Trophoblast cell (in vitro differentiated cells and primary cell): Measurements from ENCODE around the gene SCFD2.
A peak's percentile ranks its signal among the peaks of the same experiment; 100 is the strongest.

Source experiments
- DNase-seq, 2 donors: peaks; one replicate each; pipeline ENCODE4 v3.0.0-alpha.2; 2016
- H2AFZ ChIP-seq: 2 replicates; pipeline ENCODE4 v1.6.1; 2013; ENCODE audit warnings: low read length, moderate library complexity, mild to moderate bottlenecking; ENCODE audit not compliant: insufficient read depth, poor library complexity
- H2AK5ac ChIP-seq: 2 replicates; pipeline ENCODE4 v1.6.1; 2013; ENCODE audit warnings: mild to moderate bottlenecking, low read length
- H2BK120ac ChIP-seq: 2 replicates; pipeline ENCODE4 v1.6.1; 2013; ENCODE audit warnings: low read length, mild to moderate bottlenecking, moderate library complexity; ENCODE audit not compliant: insufficient read depth, poor library complexity
- H2BK12ac ChIP-seq: 2 replicates; pipeline ENCODE4 v1.6.1; 2013; ENCODE audit warnings: mild to moderate bottlenecking, low read length, moderate library complexity
- H2BK5ac ChIP-seq: 2 replicates; pipeline ENCODE4 v1.6.1; 2013; ENCODE audit warnings: low read length, low read depth, moderate library complexity, mild to moderate bottlenecking; ENCODE audit not compliant: poor library complexity
- H3K14ac ChIP-seq: 2 replicates; pipeline ENCODE4 v1.6.1; 2013; ENCODE audit warnings: mild to moderate bottlenecking, low read length
- H3K18ac ChIP-seq: 2 replicates; pipeline ENCODE4 v1.6.1; 2013; ENCODE audit warnings: mild to moderate bottlenecking, low read length
- H3K23ac ChIP-seq: 2 replicates; pipeline ENCODE4 v1.6.1; 2013; ENCODE audit warnings: low read length
- H3K27ac ChIP-seq: 2 replicates; pipeline ENCODE4 v1.5.1; 2013; ENCODE audit warnings: low read depth, mild to moderate bottlenecking, inconsistent platforms, low read length, moderate library complexity
- H3K27me3 ChIP-seq: 2 replicates; pipeline ENCODE4 v1.6.1; 2013; ENCODE audit warnings: inconsistent platforms, mild to moderate bottlenecking, low read length, moderate library complexity; ENCODE audit not compliant: insufficient read depth
- H3K36me3 ChIP-seq, 2 experiments: 1 replicate in 1 of 2; 2 replicates in 1 of 2; pipeline ENCODE4 v1.6.1; 2013; ENCODE audit warnings: low read length in 2 of 2, mild to moderate bottlenecking in 2 of 2, moderate library complexity in 1 of 2; ENCODE audit not compliant: insufficient read depth in 2 of 2, control insufficient read depth in 1 of 2
- H3K4ac ChIP-seq: 2 replicates; pipeline ENCODE4 v1.6.1; 2013; ENCODE audit warnings: low read depth, mild to moderate bottlenecking, low read length, moderate library complexity
- H3K4me1 ChIP-seq, 2 experiments: 1 replicate in 1 of 2; 2 replicates in 1 of 2; pipeline ENCODE4 v1.6.1; 2013; ENCODE audit warnings: low read length in 2 of 2, mild to moderate bottlenecking in 2 of 2, moderate library complexity in 1 of 2; ENCODE audit not compliant: insufficient read depth in 2 of 2, control insufficient read depth in 1 of 2
- H3K4me2 ChIP-seq: 2 replicates; pipeline ENCODE4 v1.6.1; 2013; ENCODE audit warnings: inconsistent platforms, mild to moderate bottlenecking, low read length, moderate library complexity
- H3K4me3 ChIP-seq: 2 replicates; pipeline ENCODE4 v1.5.1; 2013; ENCODE audit warnings: mild to moderate bottlenecking, low read depth, low read length, inconsistent platforms
- H3K79me1 ChIP-seq: one replicate; pipeline ENCODE4 v1.6.1; 2013; ENCODE audit warnings: low read length
- H3K79me2 ChIP-seq: 2 replicates; pipeline ENCODE4 v1.6.1; 2013; ENCODE audit warnings: low read length, mild to moderate bottlenecking; ENCODE audit not compliant: control insufficient read depth, insufficient read depth, poor library complexity
- H3K9ac ChIP-seq: 2 replicates; pipeline ENCODE4 v1.6.1; 2013; ENCODE audit warnings: mild to moderate bottlenecking, low read length
- H3K9me3 ChIP-seq: 2 replicates; pipeline ENCODE4 v1.6.1; 2013; ENCODE audit warnings: low read depth, mild to moderate bottlenecking, control low read depth, inconsistent platforms, low read length; ENCODE audit not compliant: insufficient read depth
- H4K12ac ChIP-seq: 2 replicates; pipeline ENCODE4 v1.6.1; 2013; ENCODE audit warnings: low read depth, mild to moderate bottlenecking, low read length, moderate library complexity
- H4K8ac ChIP-seq: 2 replicates; pipeline ENCODE4 v1.6.1; 2013; ENCODE audit warnings: low read depth, mild to moderate bottlenecking, low read length, moderate library complexity
- H4K91ac ChIP-seq: one replicate; pipeline ENCODE4 v1.6.1; 2013; ENCODE audit warnings: low read depth, mild to moderate bottlenecking, low read length, moderate library complexity
- WGBS: extraction: QIAGEN DNeasy Blood & Tissue Kit; methylation state at CpG from one replicate; pipeline ENCODE4 v1.1.7; 2013; ENCODE audit warnings: missing lambda C conversion rate; ENCODE audit not compliant: insufficient read length, insufficient coverage; ENCODE audit errors: extremely low coverage; 5-methylcytosine and 5-hydroxymethylcytosine counted together

The SCFD2 gene

DNA sequence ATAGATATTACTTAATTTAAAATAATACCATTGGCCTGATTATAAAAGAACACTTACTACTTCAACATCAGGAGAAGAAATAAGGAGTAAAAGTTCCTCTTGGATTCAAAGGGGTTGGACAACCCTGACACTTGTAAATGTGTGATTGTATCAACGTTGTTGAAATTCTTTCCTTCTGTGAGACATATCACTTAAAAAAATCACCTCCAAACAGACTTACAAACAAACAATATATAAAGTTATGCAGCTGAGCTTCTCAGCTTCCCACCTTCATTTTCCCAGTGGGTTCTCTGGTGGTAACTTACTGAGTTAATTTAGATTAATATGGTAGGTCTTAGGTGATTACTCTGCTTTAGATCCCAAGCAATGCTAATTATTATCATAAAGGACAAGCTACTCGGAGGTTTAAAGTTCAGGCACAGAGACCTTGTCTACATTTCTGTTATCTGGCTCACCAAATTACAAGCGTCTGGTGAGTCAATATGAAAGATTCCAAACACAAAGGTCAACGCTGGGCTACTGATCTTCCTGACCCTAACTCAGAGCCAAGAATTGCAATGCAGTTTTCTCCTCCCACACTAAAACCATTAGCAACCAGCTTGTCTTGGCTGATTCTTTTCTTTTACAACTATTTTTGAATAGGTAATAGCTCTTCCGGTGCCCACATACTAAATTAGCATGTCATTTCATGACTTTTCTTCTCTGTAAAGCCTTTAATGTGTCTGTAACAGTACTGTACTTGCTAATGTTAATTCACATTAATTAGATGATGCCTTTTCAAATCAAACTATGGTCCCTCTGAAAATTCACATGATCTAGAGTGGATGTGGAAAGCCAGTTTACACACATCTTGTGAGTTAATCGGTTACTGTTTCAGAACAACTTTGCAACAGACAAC lies 346.1 kb downstream of the SCFD2 start:
- peak; percentile 89 to 97 for DNase-seq
- Histone ChIP-seq H3K4ac (no peak overlapping the region), H2BK12ac (no peak overlapping the region), H2BK120ac (no peak overlapping the region), H2AFZ (no peak overlapping the region), H3K4me3 (no peak overlapping the region), H3K9ac (no peak overlapping the region), H2AK5ac (no peak overlapping the region), H4K91ac (no peak overlapping the region), H2BK5ac (no peak overlapping the region), H3K9me3 (no peaks in the 10 kb centered on the region), H3K36me3 (no peaks in the 10 kb centered on the region), H3K79me2 (no peaks in the 10 kb centered on the region), H3K14ac (no peak overlapping the region), H4K12ac (no peak overlapping the region), H3K4me1 (peaks cover 5 to 7% of the 10 kb centered on the region in 2 experiments), H3K23ac (no peak overlapping the region), H3K27me3 (no peaks in the 10 kb centered on the region), H3K18ac (no peak overlapping the region), H4K8ac (no peak overlapping the region), H3K79me1 (peaks cover 6% of the 10 kb centered on the region), H3K27ac (peak overlapping the region; percentile 74), H3K4me2 (peak overlapping the region; percentile 47)
- no CpG with 5 or more reads among the region's 6 CpGs for WGBS

DNA sequence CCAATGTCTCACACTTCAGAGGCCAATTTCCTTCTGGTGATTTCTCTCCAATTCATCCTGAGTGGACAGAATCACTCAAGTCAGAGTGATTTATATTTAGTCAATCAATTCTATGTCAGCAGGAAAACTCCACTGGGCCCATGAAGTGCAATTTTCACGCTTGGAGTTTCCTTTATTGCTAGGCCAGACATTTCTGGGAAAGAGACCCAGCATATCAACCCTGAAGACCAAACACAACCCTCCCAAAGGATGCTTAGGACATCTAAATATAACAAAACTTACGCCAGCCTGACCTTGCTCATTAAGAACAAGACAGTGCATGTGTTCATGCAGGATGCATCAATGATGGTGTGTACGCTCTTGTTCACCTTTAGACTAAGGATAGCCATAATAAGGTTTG lies 347.4 kb downstream of the SCFD2 start:
- DNase-seq = no peak
- Histone ChIP-seq H3K18ac (no peak overlapping the region), H2BK12ac (no peak overlapping the region), H2AFZ (no peak overlapping the region), H2BK120ac (no peak overlapping the region), H3K4me1 (peaks cover 5 to 7% of the 10 kb centered on the region in 2 experiments), H2BK5ac (no peak overlapping the region), H3K9me3 (no peaks in the 10 kb centered on the region), H4K8ac (no peak overlapping the region), H3K4ac (no peak overlapping the region), H3K23ac (no peak overlapping the region), H3K79me1 (peaks cover 6% of the 10 kb centered on the region), H3K79me2 (no peaks in the 10 kb centered on the region), H3K9ac (no peak overlapping the region), H3K36me3 (no peaks in the 10 kb centered on the region), H3K27me3 (no peaks in the 10 kb centered on the region), H3K14ac (no peak overlapping the region), H3K4me2 (no peak overlapping the region), H4K12ac (no peak overlapping the region), H2AK5ac (no peak overlapping the region), H4K91ac (no peak overlapping the region), H3K27ac (no peak overlapping the region), H3K4me3 (no peak overlapping the region)
- WGBS = no CpG with 5 or more reads among the region's 3 CpGs

DNA sequence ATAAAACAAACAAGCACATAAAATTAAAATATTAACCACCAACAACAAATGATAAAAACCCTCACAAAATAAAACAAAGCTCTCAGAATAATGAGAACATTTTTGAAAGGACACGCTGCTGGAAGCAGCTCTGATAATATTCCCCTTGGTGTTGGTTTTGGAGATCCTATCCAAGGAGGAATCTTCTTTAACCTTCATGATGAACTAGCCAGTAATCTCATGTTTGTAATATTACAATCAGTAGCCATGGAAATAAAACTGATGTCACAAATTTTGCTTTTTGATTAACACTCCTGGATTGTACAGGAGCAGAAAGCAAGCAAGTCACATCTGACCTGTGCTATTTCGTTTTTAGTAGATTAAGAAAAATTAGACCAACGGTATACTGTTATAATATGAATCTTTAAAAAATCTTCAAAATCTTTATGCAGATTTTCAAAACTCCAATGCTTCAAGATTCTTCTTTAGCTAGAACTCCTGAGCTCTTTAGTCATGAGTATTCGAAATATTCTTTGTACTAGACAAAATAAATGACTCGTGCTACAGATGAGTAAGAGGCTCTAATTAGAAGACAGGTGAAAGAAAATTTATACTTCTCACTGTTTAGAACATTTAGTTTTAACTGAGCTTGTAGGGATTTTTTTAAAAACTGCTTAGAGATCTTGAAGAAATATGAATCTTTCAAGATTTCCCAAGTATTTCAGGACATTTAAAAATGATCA lies 349.6 kb downstream of the SCFD2 start:
- no peak overlapping the region for H2BK5ac ChIP-seq
- no peak overlapping the region for H2AFZ ChIP-seq
- no peak overlapping the region for H3K23ac ChIP-seq
- H3K4ac ChIP-seq = no peak overlapping the region
- H4K12ac ChIP-seq = no peak overlapping the region
- H3K4me1 ChIP-seq = peaks cover 5 to 9% of the 10 kb centered on the region in 2 experiments
- no peak overlapping the region for H3K14ac ChIP-seq
- no peak overlapping the region for H3K9ac ChIP-seq
- no peak overlapping the region for H3K4me2 ChIP-seq
- H3K27ac ChIP-seq = no peak overlapping the region
- H4K91ac ChIP-seq = no peak overlapping the region
- H2AK5ac ChIP-seq = no peak overlapping the region
- H3K27me3 ChIP-seq = no peaks in the 10 kb centered on the region
- no peak overlapping the region for H3K4me3 ChIP-seq
- H3K9me3 ChIP-seq = no peaks in the 10 kb centered on the region
- H4K8ac ChIP-seq = no peak overlapping the region
- H3K79me2 ChIP-seq = no peaks in the 10 kb centered on the region
- H3K36me3 ChIP-seq = no peaks in the 10 kb centered on the region
- H2BK12ac ChIP-seq = no peak overlapping the region
- DNase-seq = peak in 1 of 2 donors; percentile 63
- no peak overlapping the region for H2BK120ac ChIP-seq
- no peak overlapping the region for H3K18ac ChIP-seq
- no CpG with 5 or more reads among the region's 5 CpGs for WGBS
- H3K79me1 ChIP-seq = peaks cover 7% of the 10 kb centered on the region

DNA sequence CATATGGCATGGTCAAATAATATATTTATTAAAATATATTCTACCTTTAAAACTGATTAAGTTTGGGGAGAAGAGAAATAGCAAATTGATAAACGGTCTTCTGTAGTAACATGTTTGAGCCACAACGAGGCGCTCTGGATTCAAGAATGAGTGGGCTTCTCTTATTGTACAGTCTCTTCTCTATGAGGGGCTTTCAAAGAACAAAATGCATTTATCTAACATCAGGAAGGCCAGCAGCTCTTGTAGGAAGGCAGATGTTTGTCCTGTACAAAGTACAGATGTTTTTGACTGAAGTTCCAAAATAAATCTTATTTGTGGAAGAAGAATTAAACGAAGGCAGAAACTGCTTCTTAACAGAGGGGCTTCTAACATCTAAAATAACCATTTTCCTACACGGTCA lies 350.2 kb downstream of the SCFD2 start:
- Histone ChIP-seq H3K9ac (no peak overlapping the region), H2BK12ac (no peak overlapping the region), H3K79me2 (no peaks in the 10 kb centered on the region), H4K12ac (no peak overlapping the region), H3K4me3 (no peak overlapping the region), H3K79me1 (peaks cover 6% of the 10 kb centered on the region), H3K36me3 (no peaks in the 10 kb centered on the region), H4K8ac (no peak overlapping the region), H2BK5ac (no peak overlapping the region), H3K23ac (no peak overlapping the region), H3K27me3 (no peaks in the 10 kb centered on the region), H4K91ac (no peak overlapping the region), H3K4me1 (peaks cover 3 to 8% of the 10 kb centered on the region in 2 experiments), H2AFZ (no peak overlapping the region), H3K4ac (no peak overlapping the region), H3K9me3 (no peaks in the 10 kb centered on the region), H3K27ac (no peak overlapping the region), H2AK5ac (no peak overlapping the region), H3K4me2 (no peak overlapping the region), H3K18ac (no peak overlapping the region), H2BK120ac (no peak overlapping the region), H3K14ac (no peak overlapping the region)
- peak; percentile 23 to 60 for DNase-seq
- WGBS = no CpG with 5 or more reads among the region's 5 CpGs
